ENCODE data around the gene PDE4D.

PDE4D gene

DNA sequence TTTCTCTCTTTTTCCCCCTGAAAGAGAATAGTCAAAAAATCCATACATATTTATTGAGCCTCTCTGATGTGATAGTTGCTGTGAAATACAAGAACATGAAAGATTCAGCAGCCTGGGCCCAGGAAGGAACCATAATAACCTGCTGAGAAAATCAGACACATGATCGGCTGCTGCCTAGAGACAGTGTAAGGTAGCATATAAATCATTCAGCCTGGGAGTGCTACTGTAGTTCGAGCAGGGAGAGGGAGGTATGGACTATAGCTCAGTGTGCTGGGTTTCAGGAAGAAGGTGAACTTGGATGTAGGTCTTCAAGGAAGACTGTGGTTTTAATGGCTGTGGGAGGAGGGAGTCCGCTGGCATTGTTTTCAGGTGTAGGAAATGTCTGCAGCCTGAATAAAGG lies 841.6 kb downstream of the PDE4D start:
- no peak for DNase-seq

DNA sequence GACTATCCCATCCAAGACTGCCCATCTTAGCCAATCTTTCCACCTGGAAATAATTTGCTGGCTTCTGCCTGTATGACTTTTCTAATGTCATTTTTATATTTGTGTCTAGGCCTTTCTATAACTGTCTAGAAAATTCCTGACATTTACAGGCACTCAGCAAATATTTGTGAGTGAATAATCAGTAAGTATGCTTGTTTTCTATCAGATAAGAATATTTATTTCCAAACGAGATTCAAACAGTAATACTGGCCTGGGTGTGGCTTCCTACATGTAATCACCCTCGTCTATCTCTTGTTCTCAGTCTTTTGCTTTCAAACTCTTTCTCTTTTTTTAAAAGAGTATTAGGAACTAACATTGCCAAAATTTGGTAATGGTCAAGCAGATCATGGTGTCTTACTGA lies 844.4 kb downstream of the PDE4D start:
- no peak for DNase-seq

DNA sequence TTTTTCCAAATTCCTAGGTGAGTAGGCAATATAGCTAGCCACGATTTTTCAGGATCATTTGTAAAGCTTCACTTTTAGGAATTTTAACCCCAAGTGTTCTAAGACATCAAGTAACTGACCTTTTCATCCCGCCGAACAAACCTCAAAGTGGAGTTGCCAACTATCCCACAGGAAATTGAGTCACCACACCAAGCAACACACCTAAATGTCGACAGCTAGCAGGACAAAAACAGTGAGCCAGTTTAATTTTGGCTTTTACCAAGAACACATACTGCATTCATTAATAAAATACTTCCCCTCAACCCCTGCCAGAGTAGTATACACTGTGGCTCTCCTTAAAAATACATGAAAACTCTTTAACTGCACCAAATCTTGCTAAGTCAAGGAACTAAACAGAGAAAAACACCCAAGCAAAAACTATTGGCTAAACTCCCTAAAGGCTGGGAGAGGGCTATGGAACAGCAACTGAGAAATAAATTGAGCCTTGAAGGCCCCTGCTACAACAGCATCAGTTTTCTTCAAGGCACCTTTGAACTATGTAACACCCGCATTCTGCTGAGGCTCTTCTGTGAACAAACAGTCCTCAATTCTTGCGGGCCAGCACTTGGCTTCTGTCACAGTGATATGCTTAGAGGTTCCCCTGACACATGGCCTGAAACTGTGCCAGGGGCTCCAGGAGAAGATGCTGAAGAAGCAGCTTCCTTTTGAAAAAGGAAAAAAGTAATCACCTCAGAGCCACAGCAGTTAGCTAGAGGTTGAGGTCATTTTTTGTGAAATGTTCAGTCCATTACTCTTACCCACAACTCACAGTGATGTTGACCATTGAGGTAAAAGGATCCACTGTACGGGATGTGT lies 851.1 kb downstream of the PDE4D start:
- no peak for DNase-seq

DNA sequence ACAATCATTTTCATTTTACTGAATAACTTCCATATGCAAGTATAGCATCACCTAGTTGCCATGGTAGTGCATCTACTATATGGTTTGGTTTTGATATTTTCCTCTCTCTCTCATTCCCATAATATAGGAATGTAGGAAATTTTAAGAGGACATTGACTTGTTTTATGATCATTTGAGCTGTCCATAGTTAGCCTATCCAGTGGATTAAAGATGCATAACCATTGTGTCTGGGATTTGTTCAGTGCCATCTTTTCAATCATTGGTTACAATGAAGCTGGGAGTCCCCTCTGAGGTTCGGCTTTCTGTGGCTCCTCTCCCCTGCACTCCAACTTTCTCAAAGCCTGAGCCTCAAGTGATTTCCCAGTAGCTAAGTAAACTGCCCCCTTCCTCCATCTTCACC lies 852.2 kb downstream of the PDE4D start:
- DNase-seq = no peak

DNA sequence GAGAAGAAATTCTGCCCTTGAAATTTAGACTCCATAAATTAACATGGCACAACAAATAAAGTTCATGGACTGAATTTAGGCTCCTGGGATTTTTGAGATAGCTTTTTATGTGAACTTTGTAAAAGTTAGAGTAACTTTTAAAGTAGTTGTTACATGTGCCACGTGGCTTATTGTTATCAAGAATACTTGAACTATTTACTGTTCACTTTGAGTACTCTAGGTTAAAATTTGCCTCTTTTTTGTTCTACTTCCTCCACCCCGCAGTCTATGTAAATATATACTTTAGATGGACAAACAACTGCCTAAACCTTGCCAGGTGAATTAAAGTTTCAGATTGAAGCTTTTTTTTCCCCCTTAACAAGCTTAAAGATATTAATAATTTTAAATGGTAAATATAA lies 852.7 kb downstream of the PDE4D start:
- DNase-seq = no peak

DNA sequence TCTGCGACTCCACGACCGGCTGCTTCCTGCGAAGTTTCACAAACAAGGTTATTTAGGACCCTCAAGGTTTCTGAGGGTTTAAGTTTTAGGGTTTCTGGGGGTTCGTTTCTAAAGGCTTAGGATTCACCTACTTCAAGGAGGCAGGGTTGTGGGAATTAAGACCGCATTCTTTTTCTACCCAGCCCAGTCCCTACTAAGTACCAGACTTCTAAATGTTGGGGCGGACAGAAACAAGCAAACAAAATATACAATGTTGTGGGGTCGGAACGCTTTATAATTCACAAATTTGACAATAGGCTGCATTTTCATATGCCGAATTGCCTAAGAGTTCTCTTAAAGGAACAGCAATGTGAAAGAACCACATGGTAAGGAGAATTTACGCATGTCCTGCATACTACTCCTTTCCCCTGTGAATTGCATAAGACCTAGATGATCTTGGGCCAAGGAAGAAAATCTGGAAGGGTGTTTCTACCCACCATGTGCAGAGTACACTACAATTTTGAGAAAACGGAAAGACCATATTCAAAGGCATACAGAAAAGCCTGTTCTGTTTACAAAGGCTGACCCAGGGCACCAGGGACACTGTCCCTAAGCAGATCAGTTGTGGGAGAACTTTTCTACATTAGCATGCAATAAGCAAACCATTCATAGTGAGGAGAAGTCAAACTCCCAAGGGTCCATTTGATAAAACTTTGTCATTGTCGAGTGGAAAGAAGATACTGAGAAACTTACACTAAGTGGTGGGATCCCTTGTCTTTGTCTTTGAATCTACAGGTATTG lies 853.3 kb downstream of the PDE4D start:
- DNase-seq = no peak

DNA sequence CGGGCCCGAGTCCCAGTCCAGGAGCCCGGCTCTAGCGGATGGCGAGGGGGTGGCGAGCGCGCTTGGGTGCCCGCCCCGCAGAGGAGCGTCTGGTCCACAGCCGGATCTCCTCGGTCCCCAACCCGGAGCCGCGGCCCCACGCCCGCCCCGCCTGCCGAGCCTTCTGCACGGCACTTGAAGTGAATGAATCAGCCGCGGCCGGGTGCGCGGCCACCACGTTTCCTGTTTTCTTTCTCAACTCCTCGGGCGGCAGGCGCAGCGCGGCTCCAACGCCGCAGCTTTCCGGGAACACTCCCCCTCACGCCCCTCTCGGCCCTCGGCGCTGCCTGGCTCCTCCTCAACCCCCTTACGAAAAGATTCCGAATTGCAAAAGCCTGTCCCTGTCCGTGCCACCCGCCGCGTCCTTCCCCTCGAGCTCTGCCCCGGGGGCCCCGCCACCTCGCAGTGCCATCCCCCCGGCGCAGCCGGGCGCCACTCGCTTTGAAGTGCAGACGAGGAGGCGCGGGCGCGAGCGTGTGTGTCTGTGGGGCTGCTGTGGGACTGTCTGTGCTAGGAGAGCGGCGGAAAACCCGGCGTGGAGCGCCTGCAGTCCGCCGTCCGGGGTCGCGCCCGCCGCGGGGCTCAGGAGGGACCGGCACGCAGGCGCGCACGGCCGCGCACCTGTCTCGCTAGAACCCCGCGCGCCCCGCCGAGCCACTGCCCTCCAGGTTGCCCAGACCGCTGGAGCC lies 854.1 kb downstream of the PDE4D start:
- peak; percentile 67 to 71 for DNase-seq

DNA sequence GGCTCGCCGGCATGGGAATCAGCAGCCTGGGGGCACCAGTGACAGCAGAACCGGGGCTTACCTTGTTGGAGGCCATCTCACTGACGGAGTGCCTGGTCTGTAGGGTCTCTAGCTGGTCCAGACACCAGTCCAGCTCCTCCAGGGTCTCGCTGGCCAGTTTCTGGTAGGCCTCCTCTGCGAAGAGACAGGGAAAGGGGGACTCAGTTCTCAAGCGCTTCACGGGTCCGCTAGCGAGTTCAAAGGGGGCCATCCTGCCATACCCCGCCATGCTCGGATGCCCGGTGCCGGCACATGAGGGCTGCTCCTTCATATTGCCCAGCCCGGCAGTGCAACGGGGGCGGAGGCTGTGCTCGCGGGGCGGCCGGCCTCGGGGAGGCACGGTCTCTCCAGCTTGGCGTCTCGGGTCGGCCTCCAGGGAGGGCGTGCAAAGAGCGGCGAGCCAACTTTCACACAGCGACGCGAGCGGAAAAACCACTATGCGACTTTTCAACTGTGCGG lies 854.7 kb downstream of the PDE4D start:
- DNase-seq = peak in 1 of 2 experiments; percentile 29

DNA sequence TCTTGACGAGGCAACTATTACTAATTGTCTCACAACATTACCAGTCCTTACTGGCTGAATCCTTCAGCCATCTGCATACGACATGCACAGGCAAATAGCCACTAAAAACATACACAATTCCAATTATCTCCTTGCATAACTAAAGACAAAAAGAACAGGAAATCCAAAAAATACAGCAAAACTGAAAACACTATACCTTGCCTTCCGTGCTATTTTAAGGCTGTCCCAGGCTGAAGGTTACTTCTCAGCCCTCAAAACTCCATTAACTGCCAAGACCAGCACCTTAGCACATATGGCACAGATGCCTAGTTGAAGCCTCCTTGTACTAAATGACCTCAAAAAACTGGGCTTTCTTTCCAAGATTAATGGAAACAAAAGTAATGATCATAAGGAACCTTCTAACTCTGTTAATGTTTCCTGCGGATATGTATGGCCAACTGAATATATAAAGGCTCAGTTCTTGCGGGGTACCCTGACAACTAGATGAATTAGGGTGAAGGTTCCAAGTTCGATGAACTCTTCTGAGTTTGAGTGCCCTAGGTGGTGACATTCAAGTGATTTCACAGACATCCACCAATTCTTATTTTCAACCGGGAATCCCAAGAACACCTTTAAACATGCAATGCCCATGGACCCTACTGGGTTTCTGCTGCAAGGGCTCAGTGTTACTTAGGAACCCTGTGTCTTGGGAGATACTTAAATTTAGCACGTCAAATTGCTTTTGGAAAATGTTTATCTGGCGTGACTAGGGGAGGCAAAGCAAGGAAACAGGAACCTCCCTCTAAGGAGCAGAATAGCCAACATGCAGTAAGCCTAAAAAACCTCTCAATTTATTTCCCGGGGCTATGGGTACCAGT lies 855.4 kb downstream of the PDE4D start:
- no peak for DNase-seq

DNA sequence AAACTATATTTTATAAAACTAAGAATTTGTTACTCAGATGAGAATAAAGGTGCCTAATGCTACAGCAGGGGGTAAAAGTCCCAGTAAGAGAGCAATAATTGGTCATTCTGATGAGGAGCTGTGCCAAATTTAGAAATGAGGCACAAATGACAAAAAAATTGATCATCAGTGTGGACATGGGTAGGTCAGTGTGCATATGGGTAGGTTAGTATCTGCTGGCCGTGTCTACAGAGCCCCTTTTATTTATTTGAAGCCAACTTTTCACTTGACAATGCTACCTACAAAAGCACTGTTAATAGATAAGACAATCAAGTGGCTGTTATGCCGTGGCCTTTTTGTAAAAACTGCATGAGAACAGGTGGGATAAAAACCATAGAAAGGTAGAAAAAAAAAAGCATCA lies 856.1 kb downstream of the PDE4D start:
- no peak for DNase-seq

DNA sequence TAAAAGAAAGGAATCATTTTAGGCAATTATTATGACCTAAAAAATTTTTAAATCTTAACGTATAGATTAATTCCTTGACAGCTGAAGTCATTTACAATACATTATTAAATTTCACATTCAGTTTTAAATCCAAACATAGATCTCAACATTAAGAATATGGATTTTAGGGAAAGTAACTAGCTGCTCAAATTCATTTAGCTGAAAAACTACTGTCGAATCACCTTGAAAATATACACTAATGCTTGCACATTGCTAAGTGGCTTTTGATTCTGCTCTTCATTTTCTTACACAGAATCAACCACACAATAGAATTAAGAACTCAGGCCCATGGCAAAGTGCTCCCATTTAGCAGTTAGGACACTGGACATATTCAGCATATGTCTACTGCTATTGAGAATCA lies 856.5 kb downstream of the PDE4D start:
- DNase-seq = no peak

DNA sequence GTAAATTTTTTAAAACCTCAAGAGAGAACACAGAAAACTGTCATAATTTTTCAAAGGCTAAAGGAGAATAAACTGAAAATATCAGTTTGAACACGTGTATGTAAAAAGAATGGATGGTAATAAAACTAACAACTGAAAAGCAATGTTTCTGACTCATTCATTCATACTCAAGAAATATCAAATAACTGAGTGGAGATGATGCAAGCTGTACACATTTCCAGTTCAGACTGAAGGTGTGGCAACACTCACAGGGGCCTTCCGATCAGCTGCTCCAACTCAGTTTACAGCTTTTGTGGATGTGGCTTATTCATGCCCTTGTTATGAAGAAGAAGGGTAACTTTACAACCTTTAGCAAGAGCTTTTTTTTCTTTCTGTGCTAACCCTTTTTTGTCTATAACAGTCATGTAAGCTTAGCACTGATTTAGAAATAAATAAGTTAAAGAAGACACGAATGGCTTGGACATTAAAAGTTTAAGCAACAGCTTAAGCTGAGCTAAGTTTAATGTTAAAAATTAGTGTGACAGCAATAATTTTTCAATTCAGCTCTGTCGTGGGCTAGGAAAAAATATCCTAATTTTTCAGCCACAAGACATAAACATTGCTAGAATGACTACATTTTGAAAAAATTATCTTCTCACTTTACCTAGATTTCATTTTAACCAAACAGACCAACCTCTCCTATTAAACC lies 857.1 kb downstream of the PDE4D start:
- DNase-seq = peak; percentile 58 to 81

DNA sequence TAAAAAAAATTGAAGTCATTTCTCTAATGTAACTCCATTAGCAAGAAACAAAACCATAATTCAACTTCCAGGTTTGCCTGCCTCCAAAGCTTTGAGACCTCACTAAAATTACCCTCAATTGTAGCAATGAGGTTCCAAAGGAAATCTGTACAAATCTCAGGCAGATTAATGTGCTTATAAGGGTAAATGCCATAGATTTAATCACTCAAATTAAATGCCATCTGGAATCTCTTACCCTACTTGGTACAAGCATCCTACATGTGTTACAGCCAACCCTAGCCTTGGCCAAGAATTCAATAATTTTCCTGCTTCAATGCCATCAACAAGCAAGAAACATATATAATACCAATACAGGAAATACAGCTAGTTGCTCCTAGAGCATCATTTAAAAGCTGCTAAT lies 857.8 kb downstream of the PDE4D start:
- no peak for DNase-seq

DNA sequence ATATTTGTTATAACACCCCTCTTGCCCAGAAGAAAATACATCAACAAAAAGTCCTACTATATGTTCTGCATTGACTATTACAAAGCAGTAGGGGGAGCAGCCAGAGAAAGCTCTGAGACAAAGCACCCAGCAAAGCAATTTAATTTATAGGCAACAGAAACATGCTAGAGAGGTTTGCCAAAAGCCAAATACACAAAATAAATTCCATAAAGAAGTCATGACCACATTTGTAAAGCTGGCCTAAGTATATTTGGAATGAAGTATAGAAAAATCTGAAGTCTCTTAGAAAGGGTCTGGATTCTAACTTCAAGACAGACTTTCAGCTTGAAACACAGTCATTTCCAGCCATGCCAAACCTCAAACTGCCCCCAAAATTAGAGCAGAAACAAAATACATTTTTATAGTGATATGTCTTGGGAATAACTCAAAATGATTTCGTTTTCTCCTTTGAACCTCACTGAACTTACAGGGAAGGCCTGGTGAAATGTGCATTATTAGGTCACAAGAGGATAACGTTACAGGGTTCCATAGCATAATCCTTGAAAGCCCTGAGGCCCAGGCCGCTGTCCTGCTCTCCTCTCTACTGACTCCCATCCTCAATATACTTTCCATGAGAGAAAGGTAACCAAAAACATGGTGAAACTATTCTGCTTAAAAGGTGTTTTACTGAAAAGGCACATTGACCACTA lies 858.9 kb downstream of the PDE4D start:
- DNase-seq = peak; percentile 24 to 67

DNA sequence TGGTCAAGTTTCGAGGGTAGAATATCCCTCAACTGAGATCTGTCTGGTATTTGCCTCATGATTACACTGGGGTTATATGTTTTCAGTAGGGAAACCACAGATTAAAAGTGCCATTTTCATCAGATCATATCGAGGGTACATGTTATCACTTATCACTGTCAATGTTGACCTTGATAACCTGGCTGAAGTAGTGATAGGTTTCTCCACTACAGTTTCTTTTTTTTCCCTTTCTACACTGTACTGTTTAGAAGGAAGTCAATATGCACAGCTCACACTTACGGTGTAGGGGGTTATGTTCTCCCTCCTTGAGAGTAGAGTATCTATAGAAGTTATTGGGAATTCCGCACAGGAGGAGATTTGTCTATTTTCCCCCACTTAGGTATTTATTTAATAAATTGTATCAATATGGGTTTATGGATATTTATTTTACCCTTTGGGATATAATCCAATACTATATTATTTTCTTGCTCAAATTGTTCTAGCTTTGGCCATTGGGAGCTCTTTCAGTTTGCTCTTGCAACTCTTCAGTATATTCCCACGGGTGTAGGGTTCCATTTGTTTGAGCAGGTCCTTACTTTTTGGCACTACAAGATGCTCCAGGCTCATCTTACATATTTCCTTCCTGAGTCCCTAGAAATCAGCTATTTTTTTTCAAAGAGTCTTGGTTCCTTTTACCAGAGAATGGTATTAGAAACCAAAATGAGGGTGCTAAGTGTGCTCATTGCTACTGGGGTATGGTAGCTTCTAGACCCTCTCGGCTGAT lies 866.2 kb downstream of the PDE4D start:
- no peak for DNase-seq

DNA sequence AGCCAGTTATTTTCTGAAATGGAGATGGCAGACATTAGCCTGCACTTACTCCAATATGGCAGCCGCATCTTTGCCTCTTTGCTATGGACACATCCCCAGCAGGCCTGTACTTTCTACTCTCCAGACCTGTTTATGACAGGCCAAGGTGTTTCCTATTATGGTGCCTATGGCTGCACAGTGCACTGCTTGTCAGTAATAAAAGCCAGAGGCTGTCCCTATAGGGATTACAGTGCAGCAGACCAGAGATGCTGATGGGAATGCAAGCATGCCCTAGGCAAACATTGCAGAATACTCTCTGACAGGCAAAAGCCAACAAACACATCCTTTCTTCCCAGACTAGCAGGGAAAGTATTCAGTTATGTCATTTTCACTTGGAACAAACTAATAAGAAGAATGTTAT lies 867.8 kb downstream of the PDE4D start:
- DNase-seq = peak in 1 of 2 experiments; percentile 21

DNA sequence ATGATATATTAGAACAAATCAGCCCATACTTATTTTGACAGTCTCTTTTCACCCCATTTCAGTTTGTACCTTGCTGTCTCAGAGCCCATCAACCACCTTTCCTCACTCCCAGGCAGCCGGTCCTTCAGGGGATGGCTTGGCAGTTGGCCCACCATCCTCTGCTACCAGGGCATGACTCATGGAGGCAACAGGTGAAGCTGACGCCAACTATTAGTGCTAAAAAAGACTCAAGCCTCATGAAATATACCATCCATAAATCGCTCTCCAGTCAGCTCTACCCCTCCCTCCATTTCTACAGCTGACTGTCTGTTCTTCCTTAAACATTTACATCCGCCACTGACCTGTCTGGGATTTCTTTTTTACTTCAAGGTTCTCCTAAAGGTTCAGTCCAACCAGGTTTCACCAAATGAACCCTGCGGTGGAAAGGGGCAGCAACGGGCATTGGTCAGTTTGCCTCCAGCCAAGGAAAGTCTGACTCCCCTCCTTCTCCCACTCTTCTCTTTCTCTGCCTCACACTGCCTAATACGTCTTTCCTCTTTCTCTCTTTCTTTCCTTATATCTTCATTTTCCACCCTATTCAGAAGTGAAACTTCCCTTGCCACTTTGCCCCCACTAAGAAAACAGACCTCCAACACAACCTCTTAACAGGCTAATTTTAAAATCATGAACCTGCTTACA lies 871.5 kb downstream of the PDE4D start:
- DNase-seq = peak; percentile 72 to 83

DNA sequence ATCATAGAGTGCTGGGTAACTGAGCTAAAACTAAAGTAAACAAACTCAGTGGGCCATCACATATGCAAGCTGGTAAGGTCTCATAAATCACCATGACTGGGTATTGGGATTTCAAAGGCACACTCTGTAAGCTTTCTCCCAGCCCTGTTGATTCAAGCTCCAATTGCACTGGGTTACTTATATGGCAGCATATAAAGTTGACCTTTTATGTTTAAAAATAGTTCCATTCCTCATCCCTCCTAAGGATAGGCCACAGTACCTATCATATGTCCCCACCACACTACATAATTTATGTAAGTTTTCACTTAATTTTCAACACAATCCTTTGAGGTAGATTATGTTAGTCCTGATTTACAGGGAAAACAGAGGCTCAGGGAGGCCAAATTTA lies 872.2 kb downstream of the PDE4D start:
- DNase-seq = peak; percentile 88 to 93

DNA sequence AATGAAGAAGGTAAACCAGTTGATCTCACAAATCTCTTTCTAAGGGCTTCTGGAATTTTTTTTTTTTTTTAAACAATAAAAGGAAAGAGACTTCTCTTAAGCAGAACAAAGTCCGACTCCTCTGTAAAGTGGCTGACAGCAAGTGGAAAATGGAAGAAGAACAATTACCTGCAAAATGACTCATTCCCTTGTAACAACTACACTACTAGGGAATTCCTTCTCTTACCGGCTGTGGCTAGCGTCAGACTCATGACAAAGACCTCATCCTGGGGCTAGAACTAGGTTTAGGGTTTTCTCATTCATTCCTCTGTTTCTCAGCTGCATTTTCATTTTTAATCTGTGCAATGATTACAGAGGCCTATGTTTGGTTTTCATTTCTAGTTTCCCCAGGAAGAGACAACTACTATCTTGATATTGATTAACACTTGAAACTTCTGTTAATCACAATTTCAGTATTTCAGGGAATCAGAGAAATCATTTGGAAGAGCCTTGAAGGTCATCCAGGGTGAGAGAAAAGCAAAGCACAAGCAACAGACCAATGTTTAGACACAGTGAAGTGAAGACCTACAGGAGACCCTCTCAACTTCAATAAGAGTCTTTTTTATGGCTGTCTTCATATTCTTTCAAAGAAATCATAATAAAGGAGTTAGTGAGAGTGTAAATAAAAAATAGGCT lies 872.8 kb downstream of the PDE4D start:
- peak in 1 of 2 experiments; percentile 34 for DNase-seq

All from SHP77 (cell line).